ENCODE measurements around the gene GPN2. TPM values are rescaled to one million over a fixed set of nuclear protein-coding genes. Genes with fewer than 3 reads are reported as not detected.
"Not testable (repeated sequence)": the region's sequence is repeated elsewhere in the genome, so short reads cannot be mapped to it uniquely, and the experiment has no call there.

Gene GPN2
- total RNA-seq, 2 donors from 2014 or later, result 4.7 to 7.2 TPM

GRCh38 chr1:26897351-26897750 lies 7.3 kb upstream of the GPN2 start:
- Histone ChIP-seq H3K4me1 (peaks cover 0 to 18% of the 10 kb centered on the region in 2 donors), H3K4me3 (no peak overlapping the region), H3K9me3 (no peaks in the 10 kb centered on the region), H3K27ac (no peak overlapping the region), H3K27me3 (no peaks in the 10 kb centered on the region), H3K36me3 (peaks cover 51% of the 10 kb centered on the region)
- TF ChIP-seq, protein P1, sequence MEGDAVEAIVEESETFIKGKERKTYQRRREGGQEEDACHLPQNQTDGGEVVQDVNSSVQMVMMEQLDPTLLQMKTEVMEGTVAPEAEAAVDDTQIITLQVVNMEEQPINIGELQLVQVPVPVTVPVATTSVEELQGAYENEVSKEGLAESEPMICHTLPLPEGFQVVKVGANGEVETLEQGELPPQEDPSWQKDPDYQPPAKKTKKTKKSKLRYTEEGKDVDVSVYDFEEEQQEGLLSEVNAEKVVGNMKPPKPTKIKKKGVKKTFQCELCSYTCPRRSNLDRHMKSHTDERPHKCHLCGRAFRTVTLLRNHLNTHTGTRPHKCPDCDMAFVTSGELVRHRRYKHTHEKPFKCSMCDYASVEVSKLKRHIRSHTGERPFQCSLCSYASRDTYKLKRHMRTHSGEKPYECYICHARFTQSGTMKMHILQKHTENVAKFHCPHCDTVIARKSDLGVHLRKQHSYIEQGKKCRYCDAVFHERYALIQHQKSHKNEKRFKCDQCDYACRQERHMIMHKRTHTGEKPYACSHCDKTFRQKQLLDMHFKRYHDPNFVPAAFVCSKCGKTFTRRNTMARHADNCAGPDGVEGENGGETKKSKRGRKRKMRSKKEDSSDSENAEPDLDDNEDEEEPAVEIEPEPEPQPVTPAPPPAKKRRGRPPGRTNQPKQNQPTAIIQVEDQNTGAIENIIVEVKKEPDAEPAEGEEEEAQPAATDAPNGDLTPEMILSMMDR (IDR thresholded peaks at IDR 0.05), result no peak
- no peak for DNase-seq (ENCODE audit: low spot score)

DNA sequence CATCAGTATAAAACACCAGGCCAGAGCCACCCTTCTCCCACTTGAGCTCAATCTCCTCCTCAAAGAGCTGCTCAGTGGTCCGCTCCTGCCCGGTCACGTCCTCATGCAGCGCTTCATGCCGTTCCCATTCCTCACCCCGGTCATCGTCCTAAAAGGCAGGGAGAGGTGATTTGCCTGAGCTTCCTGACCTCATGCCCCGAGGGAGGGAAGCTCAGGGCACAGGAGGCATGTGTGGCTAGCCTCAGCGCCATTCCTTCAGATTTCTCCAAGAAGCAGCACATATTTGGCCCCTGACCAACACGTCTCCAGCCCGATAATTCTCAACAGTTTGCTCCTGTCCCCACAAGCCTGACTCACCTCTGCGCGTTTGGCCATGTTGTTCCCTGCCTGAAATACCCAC lies 4.2 kb upstream of the GPN2 start:
- TF ChIP-seq, protein P1 (IDR thresholded peaks at IDR 0.05), result no peak
- no peak for DNase-seq (ENCODE audit: low spot score)

DNA sequence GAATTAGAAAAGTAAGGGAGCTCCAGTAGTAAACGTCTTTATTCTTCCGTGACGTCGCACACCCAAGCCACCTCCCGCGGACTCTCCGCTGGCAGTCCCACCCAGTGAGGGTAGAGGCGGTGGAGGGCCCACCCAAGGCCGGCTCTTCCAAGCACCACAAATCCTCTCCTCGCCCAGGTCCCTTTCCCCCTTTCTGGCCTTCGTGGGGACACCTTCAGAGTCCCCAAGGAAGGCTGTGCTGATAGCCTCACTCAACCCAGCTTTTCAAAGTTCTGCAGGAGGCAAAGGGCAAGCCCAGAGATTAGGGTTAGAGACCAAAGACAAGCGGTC lies 349 bp upstream of the GPN2 start:
- TF ChIP-seq, protein P1 (IDR thresholded peaks at IDR 0.05), result no peak
- Histone ChIP-seq H3K4me3 (peak overlapping the region; percentile 95 to 96), H3K36me3 (peaks cover 65% of the 10 kb centered on the region), H3K4me1 (peaks cover 0 to 26% of the 10 kb centered on the region in 2 donors), H3K9me3 (no peaks in the 10 kb centered on the region), H3K27me3 (no peaks in the 10 kb centered on the region), H3K27ac (peak overlapping the region; percentile 87 to 90)
- no peak for DNase-seq (ENCODE audit: low spot score)

More for the DNA sequence above, 4.2 kb upstream of the GPN2 start:
- H3K27ac ChIP-seq, result no peak overlapping the region
- H3K4me1 ChIP-seq, result peaks cover 0 to 19% of the 10 kb centered on the region in 2 donors
- H3K27me3 ChIP-seq, result no peaks in the 10 kb centered on the region
- H3K4me3 ChIP-seq, result no peak overlapping the region
- peaks cover 58% of the 10 kb centered on the region for H3K36me3 ChIP-seq
- no peaks in the 10 kb centered on the region for H3K9me3 ChIP-seq

- Histone ChIP-seq H3K27me3 (no peaks in the 10 kb centered on the region), H3K4me1 (peaks cover 0 to 26% of the 10 kb centered on the region in 2 donors), H3K4me3 (no peak overlapping the region), H3K9me3 (no peaks in the 10 kb centered on the region), H3K27ac (no peak overlapping the region), H3K36me3 (peaks cover 66% of the 10 kb centered on the region)
- TF ChIP-seq, protein P1 (IDR thresholded peaks at IDR 0.05), result no peak
- DNase-seq (ENCODE audit: low spot score), result no peak
Observed at GRCh38 chr1:26888231-26888630, 1.9 kb downstream of the GPN2 start.

DNA sequence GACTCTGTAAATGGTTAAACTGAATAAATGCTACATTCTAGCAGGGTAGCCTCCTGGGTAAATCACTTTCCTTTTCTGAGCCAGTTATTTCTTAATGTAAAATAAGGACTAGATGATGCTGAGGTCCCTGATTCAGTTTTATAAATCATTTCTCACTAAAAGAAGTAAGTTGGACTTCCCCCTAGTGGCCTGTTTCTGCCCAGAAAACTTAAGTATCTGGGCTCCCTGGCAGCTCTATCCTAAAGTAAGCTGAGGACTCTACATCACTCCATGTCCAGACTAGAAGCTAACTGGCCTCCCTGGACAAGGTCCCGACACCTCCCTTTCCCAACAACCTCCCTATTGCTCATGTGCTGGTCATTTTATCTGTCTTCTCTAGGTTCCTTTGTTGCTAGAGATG lies 3.0 kb downstream of the GPN2 start:
- no peaks in the 10 kb centered on the region for H3K27me3 ChIP-seq
- H3K4me3 ChIP-seq, result no peak overlapping the region
- H3K27ac ChIP-seq, result no peak overlapping the region
- H3K36me3 ChIP-seq, result peaks cover 66% of the 10 kb centered on the region
- TF ChIP-seq, protein P1 (IDR thresholded peaks at IDR 0.05), result peak in 1 of 2 donors; percentile 46
- H3K9me3 ChIP-seq, result no peaks in the 10 kb centered on the region
- H3K4me1 ChIP-seq, result peaks cover 0 to 26% of the 10 kb centered on the region in 2 donors
- DNase-seq (ENCODE audit: low spot score), result no peak

DNA sequence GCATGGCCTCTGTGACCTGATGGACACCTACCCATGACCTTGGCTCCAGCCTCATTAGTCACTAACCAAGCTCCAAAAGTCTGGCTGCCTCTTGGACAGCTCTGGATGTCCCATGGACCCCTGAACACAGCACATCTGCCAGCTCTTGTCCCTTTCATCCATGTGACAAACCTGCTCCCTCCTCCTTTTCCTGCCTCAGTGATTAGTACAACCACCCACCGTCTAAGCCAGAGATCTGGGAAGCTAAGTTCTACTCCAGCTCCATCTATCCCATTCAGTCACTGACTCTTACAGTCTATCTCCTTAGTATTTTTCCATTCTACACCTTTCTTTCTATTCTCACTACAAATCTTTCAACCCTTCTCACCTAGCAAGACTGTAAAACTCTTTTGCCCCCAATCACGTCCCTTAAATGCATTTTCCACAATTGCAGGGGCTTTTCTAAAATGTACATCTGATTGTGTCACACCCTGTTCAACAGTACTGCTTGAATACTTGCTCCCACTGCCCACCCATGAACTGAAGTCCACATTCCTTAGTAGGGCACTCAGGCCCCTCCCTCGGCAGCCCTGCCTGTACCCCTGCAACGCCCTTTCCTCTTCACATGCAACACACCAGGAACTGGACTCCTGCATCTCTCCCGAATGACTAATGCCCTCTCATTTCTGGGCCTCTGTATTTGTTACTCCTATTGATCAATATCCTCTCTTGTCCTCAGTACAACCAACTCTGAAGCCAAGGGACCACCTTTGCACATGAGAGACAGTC lies 7.2 kb downstream of the GPN2 start:
- Histone ChIP-seq H3K9me3 (no peaks in the 10 kb centered on the region), H3K27me3 (no peaks in the 10 kb centered on the region), H3K27ac (no peak overlapping the region), H3K4me1 (peaks cover 0 to under 1% of the 10 kb centered on the region in 2 donors), H3K4me3 (no peak overlapping the region), H3K36me3 (peaks cover 90% of the 10 kb centered on the region)
- no peak for DNase-seq (ENCODE audit: low spot score)
- TF ChIP-seq, protein P1 (IDR thresholded peaks at IDR 0.05), result no peak

GRCh38 chr1:26881611-26882010 lies 8.5 kb downstream of the GPN2 start:
- H3K4me1 ChIP-seq; H3K27me3 ChIP-seq; DNase-seq (ENCODE audit: low spot score); H3K27ac ChIP-seq; H3K4me3 ChIP-seq; H3K9me3 ChIP-seq: not testable (repeated sequence)
- H3K36me3 ChIP-seq, result peaks cover 85% of the 10 kb centered on the region

Measured in right atrium auricular region (tissue), 2 donors.